Measurements from ENCODE around the gene CCL14.

Gene CCL14

DNA sequence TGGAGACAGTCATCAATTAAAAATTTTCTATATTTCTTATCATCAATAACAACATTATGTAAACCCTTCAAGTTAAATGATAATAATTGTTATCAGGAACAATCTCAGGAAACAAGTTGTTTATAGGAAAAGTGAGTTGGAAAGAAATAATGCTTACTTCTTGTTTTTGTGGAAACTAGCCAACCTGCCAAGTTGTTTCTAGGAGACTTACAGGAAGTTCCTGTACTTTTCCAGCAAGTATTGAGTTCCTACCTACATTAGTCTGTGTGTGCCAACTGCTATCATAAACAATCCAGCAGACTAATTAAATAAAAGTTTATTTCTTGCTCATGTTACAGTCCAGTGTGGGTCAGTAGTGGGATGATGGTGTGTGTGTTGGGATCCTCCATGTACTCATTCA lies 1.6 kb upstream of the CCL14 start:
- no peak for DNase-seq (ENCODE audit: low read depth)

DNA sequence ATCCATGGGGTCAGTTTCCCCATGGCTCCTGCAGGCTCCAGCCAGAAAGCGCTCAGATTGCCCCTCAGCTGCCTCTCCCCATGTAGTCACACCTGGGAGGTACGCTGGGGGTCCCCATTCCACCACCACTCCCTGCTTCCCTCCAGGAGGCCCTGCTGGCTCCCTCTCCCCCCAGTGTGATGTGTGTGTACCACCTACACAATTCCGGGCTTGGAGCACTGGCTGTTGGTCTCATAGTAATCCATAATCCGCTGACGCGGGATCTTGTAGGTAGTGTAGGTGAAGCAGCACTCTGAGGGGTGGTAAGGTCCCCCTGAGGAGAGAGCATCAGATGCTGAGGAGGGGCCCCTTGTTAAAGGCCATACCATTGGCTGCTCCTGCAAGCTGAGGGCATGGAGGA lies 2.4 kb downstream of the CCL14 start:
- DNase-seq (ENCODE audit: low read depth), result no peak

DNA sequence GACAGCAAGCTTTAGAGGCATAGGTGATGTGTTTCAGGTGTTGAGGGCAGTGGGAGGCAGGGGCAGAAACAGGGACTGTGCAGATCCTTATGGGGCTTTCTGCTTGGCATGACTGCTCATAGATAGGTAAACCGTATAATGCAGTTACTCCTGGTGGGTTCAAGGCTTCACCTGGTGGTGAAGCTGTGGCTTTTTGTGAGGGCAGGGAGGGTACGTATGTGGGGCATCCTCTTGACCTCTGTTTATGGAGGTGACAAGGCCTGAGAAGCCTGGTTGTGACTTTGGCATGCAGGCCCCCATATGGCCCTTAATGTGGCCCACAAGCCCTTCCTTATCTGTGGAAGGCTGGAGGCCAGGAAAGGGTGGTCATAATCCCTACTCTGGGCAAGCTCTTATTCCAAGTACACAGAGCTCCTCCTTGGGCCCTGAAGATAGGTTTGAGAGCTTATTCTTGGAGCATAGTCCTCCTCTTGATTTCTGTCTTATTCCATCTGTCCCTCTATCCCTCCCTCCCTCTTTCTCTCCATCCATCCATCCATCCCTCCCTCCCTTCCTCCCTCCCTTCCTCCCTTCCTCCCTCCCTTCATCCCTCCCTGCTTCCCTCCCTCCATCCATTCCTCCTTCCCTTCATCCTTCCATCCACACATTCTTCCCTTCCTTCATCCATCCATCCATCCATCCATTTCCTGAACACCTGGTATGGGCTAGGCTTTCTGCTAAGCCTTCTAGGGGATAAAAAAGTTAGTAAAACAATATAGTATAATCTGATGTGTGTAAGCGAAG lies 3.9 kb downstream of the CCL14 start:
- DNase-seq (ENCODE audit: low read depth), result no peak

DNA sequence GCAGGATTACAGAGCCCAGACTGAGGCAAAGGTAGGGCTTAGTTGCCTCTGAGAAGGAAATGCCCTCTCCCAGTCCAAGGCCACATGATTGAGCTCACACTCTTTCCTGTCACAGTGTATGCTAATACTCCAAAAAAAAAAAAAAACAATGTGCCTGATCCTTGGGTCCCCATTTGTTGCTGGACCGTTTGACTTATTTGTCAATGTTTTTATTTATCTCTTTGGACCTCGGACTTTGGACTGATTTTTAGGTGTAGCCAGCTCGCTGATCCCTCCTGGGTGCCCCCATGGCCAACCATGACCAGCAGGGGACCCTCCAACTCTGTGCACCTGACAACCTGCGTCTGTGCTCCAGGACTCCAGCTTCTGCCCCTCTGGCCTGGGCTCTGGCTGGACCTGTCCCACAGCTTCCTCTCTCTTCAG lies 4.6 kb downstream of the CCL14 start:
- no peak for DNase-seq (ENCODE audit: low read depth)

DNA sequence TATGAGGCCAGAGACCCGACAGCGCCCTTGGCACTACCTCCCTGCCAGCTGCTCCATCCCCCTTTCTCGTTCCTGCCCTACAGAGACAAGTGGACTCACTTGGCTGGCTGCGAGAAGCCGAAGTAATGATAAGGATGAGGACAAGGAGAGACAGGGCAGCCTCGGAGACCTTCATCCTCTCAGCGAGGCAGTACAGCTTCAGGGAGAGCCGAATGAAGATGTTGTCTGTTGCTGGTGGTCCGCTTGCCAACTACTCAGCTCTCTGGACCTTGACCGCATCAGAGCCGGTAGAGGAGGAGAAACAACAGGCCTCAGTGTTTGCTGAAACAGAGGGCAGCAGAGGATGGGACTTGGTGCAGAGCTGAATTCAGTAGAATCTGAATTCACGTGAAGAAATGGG lies 5.3 kb downstream of the CCL14 start, which contains the start of gene CCL16:
Gene CCL16 (minus strand): TSS at position 252 of the 400 bp plus-strand sequence. CDS start 77 bp downstream, at position 175.
- no peak for DNase-seq (ENCODE audit: low read depth)

DNA sequence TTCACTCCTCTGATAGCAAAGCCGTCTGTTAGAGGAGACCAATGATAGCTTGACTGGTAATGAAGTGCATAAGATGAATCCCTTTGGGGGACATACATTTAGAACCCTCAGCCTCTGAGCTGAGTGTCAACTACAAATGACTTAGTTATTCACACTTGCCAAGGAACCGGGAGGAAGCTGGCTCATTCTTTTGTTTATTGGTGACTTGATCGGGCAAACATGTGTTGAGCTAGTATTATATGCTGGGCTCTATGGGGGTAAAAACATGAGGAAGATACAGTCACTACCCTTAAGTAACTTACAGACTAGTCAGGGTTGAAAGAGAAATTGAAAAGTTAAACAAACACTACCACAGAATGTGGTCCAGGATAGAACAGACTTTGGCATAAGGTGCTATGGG lies 8.2 kb downstream of the CCL14 start:
- DNase-seq (ENCODE audit: low read depth), result no peak

DNA sequence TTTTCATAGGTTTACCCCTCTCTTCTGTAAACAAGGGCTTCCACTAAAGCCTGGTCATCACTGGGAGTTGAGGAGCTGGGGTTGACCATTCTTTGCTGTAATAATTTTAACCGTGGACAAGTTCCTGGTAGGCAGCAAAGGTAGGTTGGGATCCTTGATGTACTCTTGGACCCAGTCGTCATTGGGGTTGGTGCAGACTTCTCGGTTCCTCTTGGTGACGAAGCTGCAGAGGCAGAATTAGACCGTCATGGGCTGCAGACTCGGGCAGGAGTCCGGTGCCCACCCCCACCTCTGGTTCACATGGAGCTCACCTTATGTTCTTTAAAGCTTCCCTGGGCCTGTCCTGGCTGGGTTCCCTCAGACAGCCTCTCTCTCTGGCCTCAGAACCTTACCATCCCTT lies 9.0 kb downstream of the CCL14 start:
- DNase-seq (ENCODE audit: low read depth), result no peak

DNA sequence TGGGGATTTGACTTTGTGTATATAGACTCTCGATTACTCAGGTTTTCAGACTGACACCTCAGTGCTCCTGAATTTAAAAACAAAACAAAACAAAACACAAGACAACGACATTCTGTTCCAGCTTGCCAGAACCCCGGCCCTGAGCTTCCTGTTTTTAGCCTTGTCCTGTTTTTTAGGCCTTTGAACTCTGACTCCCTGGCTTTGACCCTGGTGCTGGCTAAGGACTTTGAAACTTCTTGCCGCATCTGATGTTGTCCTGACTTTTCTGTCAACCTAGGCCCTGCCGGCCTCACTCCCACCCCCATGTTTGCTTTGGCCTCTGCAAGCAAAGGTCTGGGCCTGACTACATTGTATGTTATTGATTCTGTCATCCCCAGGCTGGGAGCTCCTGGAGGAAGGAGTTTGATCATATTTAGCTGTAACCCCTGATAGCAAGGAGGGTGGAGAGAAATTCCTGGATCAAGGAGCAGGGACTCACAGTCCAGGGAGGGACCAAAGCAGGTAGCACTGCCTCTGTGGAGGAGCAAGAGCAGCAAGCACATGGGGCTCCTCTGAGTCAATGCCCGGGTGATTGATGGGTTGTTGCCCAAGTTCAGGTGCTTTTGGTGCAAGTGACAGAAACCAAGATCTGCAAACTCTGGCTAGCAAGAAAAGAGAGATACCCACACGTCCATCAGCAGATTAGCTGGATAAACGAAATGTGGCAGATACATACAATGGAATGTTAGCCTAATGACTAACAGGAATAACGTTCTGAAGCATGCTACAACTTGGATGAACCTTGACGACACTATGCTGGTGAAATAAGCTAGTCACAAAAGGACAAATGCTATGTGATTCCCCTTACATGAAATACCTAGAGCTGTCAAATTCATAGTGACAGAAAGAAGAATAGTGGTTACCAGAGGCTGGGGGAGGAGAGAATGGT lies 12.9 kb downstream of the CCL14 start:
- no peak for DNase-seq (ENCODE audit: low read depth)

DNA sequence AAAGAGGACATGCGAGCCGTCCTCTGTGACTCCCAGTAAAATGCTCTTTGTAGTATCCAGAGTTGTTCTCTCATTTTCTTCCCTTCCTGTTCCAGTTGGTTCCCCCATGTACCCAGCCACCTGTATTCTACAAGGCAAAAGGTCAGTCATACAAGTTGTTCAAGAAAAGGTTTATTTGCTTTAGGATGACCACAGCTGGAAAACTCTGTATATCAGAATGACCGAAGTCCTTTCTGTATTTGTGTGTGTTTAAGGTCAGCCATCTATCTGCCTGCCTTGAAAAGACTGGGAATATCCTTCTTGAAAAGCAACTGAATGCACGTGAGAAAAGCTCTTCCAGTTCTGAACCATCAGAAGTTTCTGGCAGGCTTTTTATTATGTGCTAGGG lies 13.6 kb downstream of the CCL14 start:
- DNase-seq (ENCODE audit: low read depth), result no peak

DNA sequence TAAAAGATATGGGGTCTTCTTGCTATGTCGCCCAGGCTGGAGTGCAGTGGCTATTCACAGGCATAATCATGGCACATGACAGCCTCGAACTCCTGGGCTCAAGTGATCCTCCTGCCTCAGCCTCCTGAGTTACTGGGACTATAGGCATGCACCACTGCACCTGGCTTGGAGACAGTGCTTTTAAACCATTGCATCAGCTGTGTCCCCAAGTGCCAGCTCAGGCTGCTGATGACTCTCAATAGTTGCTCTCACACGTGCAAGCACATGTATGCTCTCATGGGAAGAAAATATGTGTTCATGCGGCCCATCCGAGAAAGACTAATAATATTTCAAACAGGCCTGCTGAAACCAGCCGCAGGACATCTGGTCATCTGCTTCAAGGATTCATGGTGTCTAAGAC lies 14.0 kb downstream of the CCL14 start:
- no peak for DNase-seq (ENCODE audit: low read depth)

DNA sequence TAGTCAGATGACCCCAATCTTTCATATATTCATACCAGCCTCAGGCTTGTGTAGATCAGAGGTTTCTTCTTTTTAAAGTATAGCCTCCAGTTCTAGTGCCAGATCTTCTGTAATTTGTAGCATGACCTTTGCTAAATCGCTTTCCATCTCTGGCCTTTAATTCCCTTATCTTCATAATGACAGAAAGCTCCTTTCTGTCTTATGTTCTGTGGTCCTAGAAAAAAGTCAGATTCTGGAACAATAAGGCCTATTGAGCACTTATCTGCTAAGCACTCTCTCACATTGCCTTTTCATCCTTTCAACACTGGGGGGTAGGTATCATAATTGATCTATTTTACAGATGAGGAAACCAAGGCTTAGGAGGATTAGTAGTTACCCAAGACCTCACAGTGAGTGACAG lies 14.5 kb downstream of the CCL14 start:
- DNase-seq (ENCODE audit: low read depth), result no peak

DNA sequence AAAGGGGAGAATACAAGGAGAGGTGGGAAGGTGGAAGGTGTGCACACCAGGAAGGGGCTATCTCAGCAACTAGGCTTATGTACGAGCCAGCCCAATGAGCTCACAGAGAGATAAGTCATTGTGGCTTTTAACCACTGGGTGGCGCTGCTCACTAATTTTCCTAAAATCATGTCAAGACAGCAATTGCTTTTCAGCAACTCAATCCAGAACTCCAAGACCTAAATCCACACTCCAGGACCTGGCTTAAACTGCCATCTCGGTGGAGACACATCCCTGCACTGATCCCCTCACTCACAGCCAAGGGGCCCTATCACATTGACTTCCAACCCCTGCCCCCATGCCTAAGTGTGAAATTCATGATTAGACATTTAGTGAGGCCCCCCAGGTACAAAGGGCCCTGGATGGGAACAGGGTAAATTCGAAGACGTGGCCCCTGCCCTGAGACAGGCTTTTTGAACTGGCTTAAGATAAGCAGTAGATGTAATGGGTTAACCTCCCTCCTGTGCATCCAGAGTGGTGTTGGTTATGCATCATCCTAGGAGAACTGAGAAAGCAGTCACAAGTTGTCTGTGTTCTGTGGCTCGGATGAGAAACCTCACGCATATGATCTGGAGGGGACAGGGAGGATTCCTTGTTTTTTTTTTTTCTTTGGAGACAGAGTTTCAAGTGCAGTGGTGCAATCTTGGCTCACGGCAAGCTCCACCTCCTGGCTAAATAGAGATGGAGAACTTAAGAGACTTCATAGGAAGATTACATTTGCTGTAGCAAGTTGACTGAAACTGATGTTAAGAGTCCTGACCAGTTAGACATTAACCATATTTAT lies 16.8 kb downstream of the CCL14 start:
- peak; percentile 54 for DNase-seq (ENCODE audit: low read depth)

DNA sequence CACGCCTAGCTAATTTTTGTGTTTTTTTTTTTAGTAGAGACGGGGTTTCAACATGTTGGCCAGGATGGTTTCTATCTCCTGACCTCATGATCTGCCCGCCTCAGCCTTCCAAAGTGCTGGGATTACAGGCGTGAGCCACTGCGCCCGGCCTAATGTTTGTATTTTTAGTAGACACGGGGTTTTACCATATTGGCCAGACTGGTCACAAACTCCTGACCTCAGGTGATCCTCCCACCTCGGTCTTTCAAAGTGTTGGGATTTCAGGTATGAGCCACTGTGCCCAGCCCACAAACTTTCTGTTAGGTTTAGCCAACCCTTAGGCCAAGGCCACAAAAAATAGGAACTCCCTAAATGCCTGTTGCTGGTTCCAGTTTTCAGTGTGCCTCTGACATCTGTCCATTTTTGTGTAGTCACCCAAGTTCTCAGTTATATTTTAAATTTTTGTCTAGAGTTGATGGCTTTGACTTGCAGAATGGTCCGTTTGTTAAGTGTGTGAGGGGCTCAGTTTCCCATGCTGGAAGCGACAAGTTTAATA lies 17.9 kb downstream of the CCL14 start:
- no peak for DNase-seq (ENCODE audit: low read depth)

DNA sequence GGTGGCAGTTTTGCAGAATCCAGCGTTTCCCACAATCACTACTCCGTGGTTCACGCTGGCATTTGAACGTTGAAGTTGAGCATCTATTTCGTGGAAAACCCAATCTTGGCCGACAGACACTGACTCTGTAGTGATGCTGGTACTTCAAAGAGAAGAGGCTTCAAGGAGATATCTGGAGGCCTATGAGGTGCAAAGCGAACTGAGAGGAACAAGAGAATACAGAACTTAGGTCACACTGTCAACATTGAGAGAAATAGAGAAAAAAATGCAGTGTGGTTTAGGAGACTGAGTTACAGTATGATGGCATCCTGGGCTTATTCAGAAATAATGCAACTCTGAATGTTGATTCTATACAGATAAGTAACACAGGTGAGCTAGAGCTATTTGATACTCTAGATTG lies 21.3 kb downstream of the CCL14 start:
- DNase-seq (ENCODE audit: low read depth), result no peak

DNA sequence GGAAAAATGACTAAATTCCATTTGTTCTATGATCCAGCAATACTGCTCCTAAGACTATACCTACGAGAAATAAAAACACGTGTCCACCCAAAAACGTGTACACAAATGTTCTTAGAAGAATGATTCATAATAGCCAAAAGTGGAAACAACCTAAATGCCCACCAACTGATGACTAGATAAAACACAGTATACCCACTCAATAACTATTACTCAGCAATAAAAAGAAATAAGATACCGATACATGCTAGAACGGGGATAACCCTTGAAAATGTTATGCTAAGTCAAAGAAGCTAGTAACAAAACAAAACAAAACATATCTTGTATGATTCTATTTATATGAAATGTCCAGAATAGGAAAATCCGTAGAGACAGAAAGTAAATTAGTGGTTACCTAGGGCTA lies 22.9 kb downstream of the CCL14 start:
- DNase-seq (ENCODE audit: low read depth), result no peak

DNA sequence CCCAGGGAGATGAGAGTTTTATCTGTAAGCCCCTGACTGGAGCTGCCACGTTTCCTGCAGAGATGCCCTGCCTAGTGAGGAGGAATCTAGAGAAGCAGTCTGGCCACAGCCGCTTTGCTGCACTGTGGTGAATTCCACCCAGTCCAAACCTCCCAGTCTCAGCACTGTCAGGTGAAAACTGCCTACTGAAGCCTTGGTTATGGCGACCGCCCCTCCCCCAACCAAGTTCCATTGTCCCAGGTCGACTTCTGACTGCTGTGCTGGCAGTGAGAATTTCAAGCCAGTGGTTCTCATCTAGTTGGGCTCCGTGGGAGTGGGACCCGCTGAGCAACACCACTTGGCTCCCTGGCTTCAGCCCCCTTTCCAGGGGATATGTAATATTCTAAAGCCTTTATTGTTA lies 32.8 kb downstream of the CCL14 start:
- DNase-seq (ENCODE audit: low read depth), result no peak

DNA sequence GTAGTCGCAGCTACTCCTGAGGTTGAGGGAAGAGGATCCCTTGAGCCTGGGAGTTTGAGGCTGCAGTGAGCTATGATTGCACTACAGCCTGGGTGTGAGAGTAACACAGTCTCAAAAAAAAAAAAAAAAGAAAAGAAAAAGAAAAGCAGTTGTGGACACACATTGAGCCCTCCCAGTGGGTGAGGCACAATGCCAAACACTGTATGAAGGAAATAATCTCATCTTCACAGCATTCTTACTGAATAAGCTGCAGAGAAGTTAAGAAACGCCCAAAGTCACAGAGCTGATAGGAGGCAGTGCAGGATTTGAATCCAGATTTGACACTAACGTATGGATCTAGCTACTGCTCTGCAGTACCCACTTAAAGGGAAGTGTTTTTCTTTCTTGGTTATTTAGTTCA lies 37.1 kb downstream of the CCL14 start:
- DNase-seq (ENCODE audit: low read depth), result no peak

DNA sequence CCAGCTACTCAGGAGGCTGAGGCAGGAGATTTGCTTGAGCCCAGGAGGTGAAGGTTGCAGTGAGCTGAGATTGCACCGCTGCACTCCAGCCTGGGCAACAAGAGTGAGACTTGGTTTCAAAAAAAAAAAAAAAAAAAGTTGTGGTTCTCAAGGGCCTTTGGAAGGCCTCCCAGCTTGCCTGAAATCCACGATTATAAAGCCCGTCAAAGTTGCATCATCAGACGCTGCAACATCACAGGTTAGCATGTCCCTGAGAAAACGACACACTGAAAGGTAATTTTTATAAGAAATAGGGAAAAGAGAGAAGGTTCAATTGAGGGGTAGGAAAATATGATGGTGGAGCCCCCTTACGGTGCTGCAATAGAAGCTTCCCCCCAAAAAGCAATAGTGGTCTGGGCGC lies 38.4 kb downstream of the CCL14 start:
- no peak for DNase-seq (ENCODE audit: low read depth)

DNA sequence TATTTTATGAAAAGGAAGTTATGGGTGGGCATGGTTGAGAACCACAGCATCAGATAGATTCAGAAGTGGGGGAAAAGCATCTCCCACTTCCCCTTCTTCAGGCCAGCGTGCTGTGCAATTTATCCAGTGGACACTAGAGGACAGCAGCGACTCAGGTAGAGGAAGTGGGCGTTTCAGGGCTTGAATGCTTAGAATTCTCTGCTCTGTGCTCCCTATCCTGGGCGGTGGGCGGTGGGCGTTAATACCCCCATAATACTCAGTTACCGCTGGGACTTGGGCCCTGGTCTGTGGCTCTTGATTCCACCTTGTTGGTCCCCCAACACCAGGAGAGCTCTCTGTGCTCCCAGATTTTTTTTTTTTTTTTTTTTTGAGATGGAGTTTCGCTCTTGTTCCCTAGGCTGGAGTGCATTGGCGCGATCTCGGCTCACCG lies 39.4 kb downstream of the CCL14 start:
- DNase-seq (ENCODE audit: low read depth), result peak; percentile 15

DNA sequence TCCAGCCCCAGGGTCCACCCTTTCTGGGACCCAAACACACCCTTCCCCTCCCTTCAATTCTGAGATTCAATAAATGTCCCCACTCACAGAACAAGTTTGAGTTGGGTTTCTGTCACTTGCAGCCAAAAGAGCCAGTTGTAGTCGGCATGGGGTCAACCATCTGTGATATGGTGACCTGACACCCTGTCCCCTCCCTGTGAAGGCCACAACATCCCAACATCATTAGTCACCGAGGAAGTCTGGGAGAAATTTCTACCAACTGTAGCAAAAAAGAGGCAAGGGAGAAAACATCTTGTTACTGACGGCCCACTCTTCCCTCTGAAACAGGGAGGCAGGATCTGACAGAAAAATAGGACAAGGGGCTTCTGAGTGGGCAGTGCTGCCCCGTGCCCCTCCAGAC lies 42.4 kb downstream of the CCL14 start:
- no peak for DNase-seq (ENCODE audit: low read depth)

DNA sequence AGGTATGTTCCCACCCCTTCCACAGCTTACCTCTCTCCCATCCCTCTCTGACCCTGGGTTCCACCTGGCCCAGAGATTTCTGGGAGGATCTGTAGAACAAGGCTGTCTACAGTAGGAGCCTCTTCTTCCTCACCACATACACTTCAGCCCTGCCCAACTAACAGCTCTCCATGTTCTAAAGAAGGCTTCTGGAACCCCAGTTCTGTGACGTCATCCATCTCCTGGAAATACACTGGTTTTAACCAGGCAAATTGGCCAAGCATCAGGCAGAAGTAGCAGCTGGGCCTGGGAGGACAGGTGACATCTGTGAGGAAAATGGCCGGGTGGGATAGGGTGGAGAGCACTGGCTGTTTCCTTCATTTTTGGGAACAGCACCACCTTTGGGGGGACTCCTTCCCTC lies 43.0 kb downstream of the CCL14 start, which contains the start of gene LYZL6:
Gene LYZL6 (minus strand): TSS at position 177 of the 400 bp plus-strand sequence. CDS start 4,357 bp downstream, outside the sequence.
- DNase-seq (ENCODE audit: low read depth), result no peak
